Activated naive CD4-positive, alpha-beta T cell treated with anti-CD3 and anti-CD28 coated beads, Interleukin-2, amount 10 ng/mL, durations not matched to agents 5 hours and 36 hours (primary cell): Measurements from ENCODE around the gene BTF3. TPM values are rescaled to one million over a fixed set of nuclear protein-coding genes. Genes with fewer than 3 reads are reported as not detected.

ENCODE experiments used
- total RNA-seq, 2 experiments: library from RNA; stranded (reverse); gene quantifications; one replicate each; pipeline ENCODE4 v1.2.3, GENCODE V29; 2021

BTF3 gene
- 100 to 1,000 TPM; 989 to 990 TPM for total RNA-seq

GRCh38 chr5:73498057-73498992, at the start of gene BTF3:
Gene BTF3 (plus strand): TSS chr5:73498442. CDS start chr5:73498668, 226 bp downstream.

GRCh38 chr5:73448463-73449136, 49.6 kb upstream of the BTF3 start, which contains the start of gene FOXD1:
Gene FOXD1 (minus strand): TSS chr5:73448777. CDS start chr5:73448362, 415 bp downstream.

Other genes starting within 250 kb of the BTF3 start
- gene FOXD1, start 49.7 kb upstream of the BTF3 start, total RNA-seq = not detected
- 10 to 100 TPM; 19.2 to 21.0 TPM for gene ANKRA2, start 67.2 kb downstream of the BTF3 start, total RNA-seq
- gene UTP15, start 67.3 kb downstream of the BTF3 start, total RNA-seq = 10 to 100 TPM; 20.0 to 21.4 TPM
- not detected for gene ARHGEF28, start 127.8 kb downstream of the BTF3 start, total RNA-seq